T-cell (primary cell): ENCODE data around the gene OTOP3. TPM values are rescaled to one million over a fixed set of nuclear protein-coding genes. Genes with fewer than 3 reads are reported as not detected.

ENCODE experiments used
- ATAC-seq, 4 experiments: fragments of 200-7000 bp in 3 of 4; fragments of 150-1000 bp in 1 of 4; cut with Tn5 transposase; replicated peaks in 1 of 4; 1 replicate in 3 of 4; 2 replicates in 1 of 4; pipeline ENCODE4 v1.10.0; 2021; ENCODE audit warnings: moderate library complexity in 3 of 4, mild to moderate bottlenecking in 2 of 4, moderate number of reproducible peaks in 1 of 4
- CTCF ChIA-PET, 2 donors: fragments of 300-600 bp; sonication (Branson Sonifier 250); formaldehyde crosslinking; loops; one replicate each; lab custom pipeline; 2022; ENCODE audit warnings: antibody characterized with exemption in 2 of 2; lab: Charles Lee
- POLR2A ChIA-PET, 2 donors: fragments of 300-600 bp; sonication (Branson Sonifier 250); formaldehyde crosslinking; loops; one replicate each; lab custom pipeline; 2022; ENCODE audit warnings: antibody characterized with exemption in 2 of 2; lab: Charles Lee
- DNase-seq, 35 experiments: peaks; one replicate each; pipeline versions ENCODE4 v3.0.0 to v3.0.0-alpha.2; 2013 to 2023
- H3K27ac ChIP-seq: one replicate; pipeline ENCODE4 v1.5.1; 2013; ENCODE audit warnings: low read length
- H3K27me3 ChIP-seq, 2 experiments: replicated peaks in 1 of 2; 1 replicate in 1 of 2; 2 replicates in 1 of 2; pipeline versions ENCODE4 v1.6.1 to v1.7.0; 2013; ENCODE audit warnings: low read length in 1 of 2, mixed read lengths in 1 of 2; ENCODE audit not compliant: control insufficient read depth in 2 of 2, insufficient read depth in 2 of 2; ENCODE audit errors: extremely low read depth in 1 of 2
- H3K36me3 ChIP-seq, 2 donors: 1 replicate in 1 of 2; 2 replicates in 1 of 2; pipeline versions ENCODE4 v1.6.1 to v1.7.0; 2013; ENCODE audit warnings: low read length in 1 of 2; ENCODE audit not compliant: control insufficient read depth in 2 of 2, insufficient read depth in 1 of 2; ENCODE audit errors: extremely low read depth in 1 of 2
- H3K4me1 ChIP-seq, 2 experiments: 1 replicate in 1 of 2; 2 replicates in 1 of 2; pipeline versions ENCODE4 v1.6.1 to v1.7.0; 2013; ENCODE audit warnings: low read length in 2 of 2, mixed read lengths in 1 of 2; ENCODE audit not compliant: insufficient read depth in 2 of 2, control insufficient read depth in 1 of 2; ENCODE audit errors: extremely low read depth in 1 of 2
- H3K4me3 ChIP-seq, 2 donors: 1 replicate in 1 of 2; 2 replicates in 1 of 2; pipeline versions ENCODE4 v1.5.1 to v1.7.0; 2013; ENCODE audit warnings: mild to moderate bottlenecking in 2 of 2, low read length in 1 of 2, moderate library complexity in 1 of 2; ENCODE audit not compliant: control insufficient read depth in 1 of 2; ENCODE audit errors: extremely low read depth in 1 of 2
- H3K9me3 ChIP-seq: 2 replicates; pipeline ENCODE4 v1.7.0; 2013
- H3K27ac Mint-ChIP-seq, 2 donors: one replicate each; pipeline ENCODE4 v1.8.0; 2020 to 2021; ENCODE audit warnings: mild to moderate bottlenecking in 2 of 2, mixed read lengths in 2 of 2
- H3K27me3 Mint-ChIP-seq, 2 donors: one replicate each; pipeline ENCODE4 v1.8.0; 2021 to 2022; ENCODE audit warnings: mixed read lengths in 2 of 2
- H3K36me3 Mint-ChIP-seq: one replicate; pipeline ENCODE4 v1.8.0; 2021; ENCODE audit warnings: mixed read lengths
- H3K4me1 Mint-ChIP-seq, 3 donors: one replicate each; pipeline ENCODE4 v1.8.0; 2020 to 2022; ENCODE audit warnings: mixed read lengths in 3 of 3, mild to moderate bottlenecking in 1 of 3
- H3K4me3 Mint-ChIP-seq, 3 donors: one replicate each; pipeline ENCODE4 v1.8.0; 2020 to 2022; ENCODE audit warnings: mild to moderate bottlenecking in 3 of 3, mixed read lengths in 3 of 3, moderate library complexity in 3 of 3
- H3K9me3 Mint-ChIP-seq, 3 donors: one replicate each; pipeline ENCODE4 v1.8.0; 2020 to 2022; ENCODE audit warnings: mixed read lengths in 3 of 3
- WGBS: methylation state at CpG from one replicate; pipeline ENCODE4 v1.1.5; 2013; ENCODE audit warnings: missing lambda C conversion rate; ENCODE audit not compliant: insufficient coverage; 5-methylcytosine and 5-hydroxymethylcytosine counted together
- total RNA-seq, 35 experiments: library from RNA in 6 of 35; stranded (reverse) in 6 of 35; fragments of 120-200 nt in 1 of 35; gene quantifications; one replicate each; pipeline versions ENCODE4 v1.2.1 to v1.2.4 and lab custom pipeline; 2013 to 2026

OTOP3 gene
- total RNA-seq, 5 donors from 2014 or later (not counting 1 experiment from before 2014, with no cell fraction given): not detected

DNA sequence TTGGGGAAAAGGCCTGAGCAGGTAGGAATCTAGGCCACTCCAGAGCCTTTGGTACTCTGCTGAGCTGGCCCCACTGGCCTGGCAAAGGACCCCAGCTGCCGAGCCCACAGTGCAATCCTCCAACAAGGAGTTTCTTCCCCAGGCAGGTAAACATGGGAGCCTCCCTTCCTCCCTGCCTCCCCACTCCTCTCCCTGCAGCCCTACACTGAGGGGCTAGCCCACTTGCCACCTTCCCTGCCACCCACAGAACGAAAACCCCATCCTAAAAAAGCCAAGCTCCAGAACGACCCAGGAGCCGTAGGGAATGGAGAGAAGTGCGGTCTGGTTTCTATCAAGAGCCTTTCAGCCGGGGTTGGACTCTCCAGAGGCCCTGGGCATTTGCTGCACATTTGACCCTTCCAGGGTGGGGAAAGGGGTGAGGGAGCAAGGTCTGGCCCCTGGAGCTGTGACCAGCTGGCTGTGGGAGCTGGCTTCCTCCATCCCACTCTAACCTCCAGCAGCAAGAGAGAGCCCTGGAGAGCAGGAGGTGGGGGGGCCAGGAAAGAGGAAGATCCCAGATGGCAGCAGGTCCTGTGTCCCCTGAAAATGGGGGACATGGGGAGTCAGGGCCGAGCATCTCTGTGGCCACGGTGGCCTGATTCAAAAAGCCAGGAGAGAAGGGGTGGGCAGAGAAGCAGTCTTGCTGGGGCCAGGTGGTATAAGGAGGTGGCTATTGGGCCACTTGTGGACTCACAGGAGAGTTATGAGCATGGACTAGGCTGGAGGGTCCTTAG is 35.6 kb downstream of the OTOP3 start:
- WGBS: 95% methylated on average over 8 of the region's 8 CpGs
- no peak overlapping the region for H3K27ac ChIP-seq
- ChIA-PET CTCF (interaction anchor here (0.6 to 3.6 kb wide), 3 partner anchors 10 to 213 kb away, joined by 3 to 13 read pairs (median 4); no protein-coding TSS in a partner anchor), POLR2A (interaction anchor here in 1 of 2 donors (0.5 kb wide), 1 partner anchor 405 kb away, joined by 8 read pairs; no protein-coding TSS in a partner anchor)
- no peaks in the 10 kb centered on the region for H3K36me3 ChIP-seq
- DNase-seq (no peak), ATAC-seq (no peak)
- no peak overlapping the region for H3K27ac Mint-ChIP-seq
- H3K9me3 ChIP-seq: no peaks in the 10 kb centered on the region
- peaks cover 6 to 13% (median 6%) of the 10 kb centered on the region in 3 donors for H3K4me1 Mint-ChIP-seq
- no peak overlapping the region for H3K4me3 ChIP-seq
- peak overlapping the region; percentile 72 to 96 (median 82) for H3K4me3 Mint-ChIP-seq
- peaks cover 0 to 17% of the 10 kb centered on the region in 2 donors for H3K27me3 Mint-ChIP-seq
- H3K27me3 ChIP-seq: peaks cover 0 to 38% of the 10 kb centered on the region in 2 experiments
- H3K4me1 ChIP-seq: peaks cover 2 to 21% of the 10 kb centered on the region in 2 experiments
- no peaks in the 10 kb centered on the region for H3K36me3 Mint-ChIP-seq
- no peaks in the 10 kb centered on the region for H3K9me3 Mint-ChIP-seq

DNA sequence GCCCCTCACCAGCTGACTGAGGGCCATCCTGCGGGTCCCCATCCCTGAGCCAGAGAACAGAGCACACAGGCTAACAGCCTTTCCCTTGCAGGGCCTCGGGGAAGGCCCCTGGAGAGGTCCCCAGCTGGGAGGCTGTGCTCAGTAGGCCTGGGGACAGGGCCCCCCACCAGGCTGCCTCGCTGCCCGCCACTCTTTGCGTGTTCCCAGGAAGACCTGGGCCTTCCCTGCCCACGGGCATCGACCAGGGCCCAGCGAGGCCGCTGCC is 36.1 kb downstream of the OTOP3 start:
- POLR2A ChIA-PET: interaction anchor here in 1 of 2 donors (0.5 kb wide), 1 partner anchor 404 kb away, joined by 8 read pairs; no protein-coding TSS in a partner anchor
- ATAC-seq: no peak
- no peak for DNase-seq
- Histone ChIP-seq H3K36me3 (no peaks in the 10 kb centered on the region), H3K4me1 (peaks cover 2 to 21% of the 10 kb centered on the region in 2 experiments), H3K27ac (no peak overlapping the region), H3K4me3 (peak overlapping the region in 1 of 2 donors; percentile 59), H3K27me3 (peaks cover 0 to 39% of the 10 kb centered on the region in 2 experiments), H3K9me3 (no peaks in the 10 kb centered on the region)
- Mint-ChIP-seq H3K4me1 (peaks cover 6 to 13% (median 6%) of the 10 kb centered on the region in 3 donors), H3K27me3 (peaks cover 0 to 19% of the 10 kb centered on the region in 2 donors), H3K36me3 (no peaks in the 10 kb centered on the region), H3K9me3 (no peaks in the 10 kb centered on the region), H3K27ac (no peak overlapping the region), H3K4me3 (peak overlapping the region; percentile 72 to 96 (median 82))
- CTCF ChIA-PET: interaction anchor here (0.6 to 3.6 kb wide), 3 partner anchors 10 to 212 kb away, joined by 3 to 13 read pairs (median 4); no protein-coding TSS in a partner anchor
- WGBS: 73% methylated on average over 9 of the region's 9 CpGs

DNA sequence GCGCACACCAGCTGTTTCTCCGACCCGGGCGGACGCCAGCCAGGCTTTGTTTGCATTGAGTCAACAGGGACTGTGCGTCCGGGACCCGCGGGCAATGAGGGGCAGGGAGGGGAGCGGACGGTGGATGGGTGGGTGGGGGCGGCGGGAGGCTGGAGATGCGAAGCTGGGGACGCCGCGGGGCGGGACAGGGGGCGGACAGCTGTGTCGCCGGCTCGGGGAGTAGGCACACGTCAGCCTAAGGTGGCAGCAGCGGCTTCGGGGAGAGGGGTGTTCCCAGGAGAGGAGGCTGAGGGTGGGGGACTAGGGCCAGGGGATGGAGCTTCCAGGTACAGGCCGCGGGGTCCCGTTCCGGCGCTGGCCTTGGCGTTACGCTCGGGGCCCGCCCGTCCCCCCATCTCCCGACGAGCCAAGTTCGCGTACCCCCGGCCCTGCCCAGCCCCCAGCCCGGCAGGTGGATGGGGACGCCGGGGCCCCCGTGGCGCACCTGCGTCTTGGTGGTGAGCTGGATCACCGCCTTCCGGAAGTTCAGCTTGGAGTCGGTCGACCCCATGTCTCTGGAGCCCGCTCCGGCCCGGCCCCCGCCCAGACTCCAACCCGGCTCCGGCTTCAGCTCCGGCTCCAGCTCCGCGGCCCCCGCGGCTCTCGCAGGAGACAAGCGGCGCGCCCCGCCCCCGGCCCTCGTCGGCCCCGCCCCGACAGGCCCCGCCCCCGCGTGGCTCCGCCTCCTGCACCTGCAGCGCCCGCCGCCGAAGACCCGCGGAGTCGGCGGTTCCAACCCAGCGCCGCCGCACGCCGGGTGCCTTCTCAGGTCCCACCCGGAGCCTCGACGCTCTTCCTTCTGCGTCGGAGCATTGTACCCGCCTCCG is 36.6 kb downstream of the OTOP3 start, which contains the start of gene HID1:
HID1 (minus strand) TSS at position 653 of the 866 bp plus-strand sequence; CDS start at position 550, 103 bp downstream.
- CTCF ChIA-PET: interaction anchor here (0.6 to 3.6 kb wide), 7 partner anchors 11 to 106 kb away, joined by 3 to 13 read pairs (median 3); partner anchors contain the start of gene CDR2L (in 1 of the 2)
- POLR2A ChIA-PET: no interaction called here
- Histone ChIP-seq H3K27me3 (peaks cover 0 to 41% of the 10 kb centered on the region in 2 experiments), H3K27ac (no peak within 1 kb of the TSS), H3K4me3 (peak within 1 kb of the TSS; percentile 53 to 59), H3K36me3 (no peaks in the 10 kb centered on the region), H3K4me1 (peaks cover 2 to 21% of the 10 kb centered on the region in 2 experiments), H3K9me3 (no peaks in the 10 kb centered on the region)
- peaks cover 0 to 19% of the 10 kb centered on the region in 2 donors for H3K27me3 Mint-ChIP-seq
- peaks cover 6 to 13% (median 6%) of the 10 kb centered on the region in 3 donors for H3K4me1 Mint-ChIP-seq
- WGBS: 6% methylated on average over 90 of the region's 95 CpGs
- H3K9me3 Mint-ChIP-seq: no peaks in the 10 kb centered on the region
- H3K27ac Mint-ChIP-seq: peak within 1 kb of the TSS; percentile 24 to 61
- DNase-seq: peak; percentile 56 to 88 (median 74)
- peak; percentile 90 to 93 (median 92) for ATAC-seq
- H3K4me3 Mint-ChIP-seq: peak within 1 kb of the TSS; percentile 80 to 96 (median 82)
- H3K36me3 Mint-ChIP-seq: no peaks in the 10 kb centered on the region

DNA sequence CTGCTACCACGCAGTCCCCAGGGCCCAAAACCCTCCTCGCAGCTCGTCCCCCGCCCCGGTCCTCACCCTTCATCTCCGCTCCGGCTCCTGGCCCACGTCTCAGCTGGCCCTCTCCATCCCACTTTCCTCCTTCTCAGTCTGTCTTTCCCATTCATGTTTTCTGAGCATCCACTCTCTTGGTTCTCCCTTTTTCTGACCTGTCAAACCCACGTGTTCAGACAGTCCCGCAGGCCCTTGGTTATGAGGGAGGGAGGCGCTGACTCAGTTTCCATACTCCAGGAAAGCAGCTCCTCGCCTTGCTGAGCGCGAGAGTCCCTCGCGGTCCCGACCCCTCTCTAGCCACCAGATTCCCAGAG is 37.3 kb downstream of the OTOP3 start:
- Histone ChIP-seq H3K27ac (no peak overlapping the region), H3K36me3 (no peaks in the 10 kb centered on the region), H3K4me1 (peaks cover 2 to 21% of the 10 kb centered on the region in 2 experiments), H3K4me3 (peak overlapping the region; percentile 44 to 59), H3K9me3 (no peaks in the 10 kb centered on the region), H3K27me3 (peaks cover 0 to 43% of the 10 kb centered on the region in 2 experiments)
- ChIA-PET POLR2A (no interaction called here), CTCF (interaction anchor here (0.5 to 3.6 kb wide), 7 partner anchors 12 to 87 kb away, joined by 3 to 13 read pairs (median 3); partner anchors contain the start of gene CDR2L (in 1 of the 2))
- ATAC-seq (no peak), DNase-seq (no peak)
- no peaks in the 10 kb centered on the region for H3K9me3 Mint-ChIP-seq
- H3K27ac Mint-ChIP-seq: peak overlapping the region; percentile 24 to 61
- peaks cover 6 to 13% (median 6%) of the 10 kb centered on the region in 3 donors for H3K4me1 Mint-ChIP-seq
- H3K4me3 Mint-ChIP-seq: peak overlapping the region; percentile 80 to 96 (median 82)
- H3K36me3 Mint-ChIP-seq: no peaks in the 10 kb centered on the region
- WGBS: 20% methylated on average over 13 of the region's 17 CpGs
- H3K27me3 Mint-ChIP-seq: peaks cover 0 to 19% of the 10 kb centered on the region in 2 donors

DNA sequence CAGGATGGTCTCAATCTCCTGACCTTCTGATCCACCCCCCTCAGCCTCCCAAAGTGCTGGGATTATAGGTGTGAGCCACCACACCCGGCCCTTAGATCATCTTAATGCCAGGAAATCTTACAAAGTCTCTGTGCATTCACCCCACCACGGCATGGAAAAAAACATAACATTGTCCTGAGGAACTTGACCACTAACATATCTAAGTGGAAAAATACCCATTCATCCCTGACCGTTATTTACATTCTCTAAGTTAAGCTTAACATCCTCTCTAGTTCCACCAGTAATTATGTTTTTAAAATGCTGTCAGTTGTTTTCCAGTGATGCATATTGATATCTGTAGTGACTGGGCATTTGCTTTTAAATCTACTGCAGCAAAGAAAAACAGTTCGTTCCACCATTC is 40.2 kb downstream of the OTOP3 start:
- Mint-ChIP-seq H3K36me3 (no peaks in the 10 kb centered on the region), H3K4me3 (no peak overlapping the region), H3K4me1 (peaks cover 8 to 15% (median 11%) of the 10 kb centered on the region in 3 donors), H3K27ac (no peak overlapping the region), H3K9me3 (no peaks in the 10 kb centered on the region), H3K27me3 (peaks cover 0 to 22% of the 10 kb centered on the region in 2 donors)
- H3K9me3 ChIP-seq: no peaks in the 10 kb centered on the region
- WGBS: 67% methylated on average over 1 of the region's 4 CpGs
- ATAC-seq: no peak
- H3K4me1 ChIP-seq: peaks cover 2 to 23% of the 10 kb centered on the region in 2 experiments
- H3K4me3 ChIP-seq: no peak overlapping the region
- ChIA-PET CTCF (interaction anchor here in 1 of 2 donors (0.6 kb wide), 1 partner anchor 20 kb away, joined by 3 read pairs; no protein-coding TSS in a partner anchor), POLR2A (no interaction called here)
- H3K27ac ChIP-seq: no peak overlapping the region
- DNase-seq: no peak
- H3K27me3 ChIP-seq: peaks cover 2 to 43% of the 10 kb centered on the region in 2 experiments
- no peaks in the 10 kb centered on the region for H3K36me3 ChIP-seq
